Loucy (cell line): ENCODE measurements around the gene GJA10.
A peak's percentile ranks its signal among the peaks of the same experiment; 100 is the strongest.

Experiments used
- CTCF ChIP-seq: fragments of 200-600 bp; sonication (generic); conservative IDR thresholded peaks from 2 replicates; pipeline ENCODE4 v1.5.1; 2014; ENCODE audit warnings: mild to moderate bottlenecking, antibody characterized with exemption, low read length
- EZH2phosphoT487 ChIP-seq: fragments of 200-600 bp; IDR thresholded peaks from 2 replicates; pipeline ENCODE4 v1.6.1; 2018; ENCODE audit warnings: antibody characterized with exemption, mild to moderate bottlenecking, moderate library complexity, borderline replicate concordance

GRCh38 chr6:89944826-89945407 lies 50.6 kb downstream of the GJA10 start:
- peak; percentile 76 for TF ChIP-seq CTCF
- no peak for TF ChIP-seq EZH2phosphoT487
